HepG2 (cell line): ENCODE results near the gene BCL2A1. TPM values are rescaled to one million over a fixed set of nuclear protein-coding genes. Genes with fewer than 3 reads are reported as not detected.

Experiments
- AFF4 ChIP-seq: sonication (generic); formaldehyde crosslinking; IDR thresholded peaks from 2 replicates; pipeline ENCODE4 v1.4.0; 2020; ENCODE audit warnings: missing genetic modification reagents
- BORCS8-MEF2B ChIP-seq: sonication (generic); formaldehyde crosslinking; IDR thresholded peaks from 2 replicates; pipeline ENCODE4 v1.8.0; 2022; ENCODE audit warnings: mild to moderate bottlenecking, missing genetic modification reagents
- CCAR2 ChIP-seq: fragments of 200-400 bp; formaldehyde crosslinking; optimal IDR thresholded peaks from 2 replicates; pipeline ENCODE3; 2018; ENCODE audit warnings: low read depth, mild to moderate bottlenecking, low read length, moderate library complexity
- HDAC6 ChIP-seq: fragments of 200-600 bp; sonication (generic); IDR thresholded peaks from 2 replicates; pipeline ENCODE4 v1.7.0; 2017; ENCODE audit warnings: mild to moderate bottlenecking, antibody characterized with exemption, low read length, low read depth
- KAT7 ChIP-seq: IDR thresholded peaks from 2 replicates; pipeline ENCODE4 v1.6.1; 2018; ENCODE audit warnings: borderline replicate concordance, missing compliant biosample characterization
- NR2F6 ChIP-seq, 2 experiments: IDR thresholded peaks; 2 replicates each; pipeline ENCODE4 v1.6.1; 2016; ENCODE audit warnings: antibody characterized with exemption in 1 of 2, mild to moderate bottlenecking in 1 of 2
- PAX8 ChIP-seq: sonication (generic); formaldehyde crosslinking; IDR thresholded peaks from 2 replicates; pipeline ENCODE4 v1.8.0; 2022; ENCODE audit warnings: mild to moderate bottlenecking, missing genetic modification reagents, borderline replicate concordance
- PREB ChIP-seq: sonication (generic); formaldehyde crosslinking; IDR thresholded peaks from 2 replicates; pipeline ENCODE4 v1.4.0; 2020; ENCODE audit warnings: missing genetic modification reagents
- RORA ChIP-seq: sonication (generic); formaldehyde crosslinking; IDR thresholded peaks from 2 replicates; pipeline ENCODE4 v1.5.0; 2020; ENCODE audit warnings: mild to moderate bottlenecking, missing genetic modification reagents, moderate library complexity
- STAT5B ChIP-seq: sonication (generic); formaldehyde crosslinking; IDR thresholded peaks from 2 replicates; pipeline ENCODE4 v1.4.0; 2020; ENCODE audit warnings: missing genetic modification reagents
- TIGD3 ChIP-seq: sonication (generic); formaldehyde crosslinking; IDR thresholded peaks from 2 replicates; pipeline ENCODE4 v1.5.1; 2020; ENCODE audit warnings: mild to moderate bottlenecking, missing genetic modification reagents, borderline replicate concordance
- TRIM22 ChIP-seq: fragments of 450-650 bp; IDR thresholded peaks from 2 replicates; pipeline ENCODE4 v1.6.1; 2017
- TRIM24 ChIP-seq: sonication (generic); formaldehyde crosslinking; IDR thresholded peaks from 2 replicates; pipeline ENCODE4 v1.8.0; 2022; ENCODE audit warnings: mild to moderate bottlenecking, missing genetic modification reagents
- ZBTB7B ChIP-seq: sonication (generic); formaldehyde crosslinking; IDR thresholded peaks from 2 replicates; pipeline ENCODE4 v1.4.0; 2020; ENCODE audit warnings: missing genetic modification reagents
- ZMAT5 ChIP-seq: sonication (generic); formaldehyde crosslinking; IDR thresholded peaks from 2 replicates; pipeline ENCODE4 v1.5.0; 2020; ENCODE audit warnings: mild to moderate bottlenecking, low read depth, missing genetic modification reagents, borderline replicate concordance
- ZNF547 ChIP-seq: sonication (generic); formaldehyde crosslinking; IDR thresholded peaks from 2 replicates; pipeline ENCODE4 v1.5.1; 2020; ENCODE audit warnings: mild to moderate bottlenecking, missing genetic modification reagents
- ZNF768 ChIP-seq: sonication (generic); formaldehyde crosslinking; IDR thresholded peaks from 2 replicates; pipeline ENCODE4 v1.4.0; 2020; ENCODE audit warnings: missing genetic modification reagents
- polyA plus RNA-seq, 8 experiments: library from polyadenylated mRNA; depleted of rRNA in 3 of 8; stranded (reverse) in 7 of 8; unstranded in 1 of 8; fragments of >200 nt; fragmentation: Illumina TruSeq in 4 of 8; extraction: Trizol in 4 of 8; gene quantifications; 2 replicates each; pipeline versions ENCODE4 v1.2.1 to v1.2.3, GENCODE V29; 2011 to 2016; ENCODE audit warnings: low read depth in 4 of 8, missing spikeins in 1 of 8, mixed read lengths in 1 of 8; ENCODE audit not compliant: insufficient read depth in 1 of 8
- total RNA-seq, 5 experiments: library from RNA; depleted of rRNA; stranded (reverse); fragments of >200 nt; fragmentation: Illumina TruSeq; extraction: Trizol; gene quantifications; 2 replicates each; pipeline ENCODE4 v1.2.3, GENCODE V29; 2016; ENCODE audit warnings: low read depth in 1 of 5

The BCL2A1 gene
- total and polyA plus RNA-seq, 2 of the 13 experiments (the other 11 are each of a cell fraction or from before 2014, with no cell fraction given): 0.08 to 0.31 TPM

GRCh38 chr15:79978655-79979514 lies 7.9 kb upstream of the BCL2A1 start (continued):
- TF ChIP-seq AFF4 (CRISPR knock-in tag) (no peak), PREB (CRISPR knock-in tag) (no peak), STAT5B (CRISPR knock-in tag) (no peak), ZNF547 (CRISPR knock-in tag) (no peak), TRIM22 (no peak), ZBTB7B (CRISPR knock-in tag) (no peak; the same call in 1 of the 2 replicates), TRIM24 (CRISPR knock-in tag) (no peak), ZMAT5 (CRISPR knock-in tag) (no peak), NR2F6 (IDR thresholded peaks at IDR 0.05) (peak; percentile 89), NR2F6 (CRISPR knock-in tag; IDR thresholded peaks at IDR 0.05) (peak; percentile 85), HDAC6 (no peak), TIGD3 (CRISPR knock-in tag) (no peak), PAX8 (CRISPR knock-in tag) (no peak), KAT7 (CRISPR knock-in tag) (no peak), CCAR2 (no peak), RORA (CRISPR knock-in tag) (0 out of 2 replicates have a peak, but pooled peaks have one; percentile 58), BORCS8-MEF2B (peak; percentile 35; the same call in 1 of the 2 replicates), ZNF768 (CRISPR knock-in tag) (no peak)
